ENCODE measurements around the gene FARP2.

FARP2 gene

DNA sequence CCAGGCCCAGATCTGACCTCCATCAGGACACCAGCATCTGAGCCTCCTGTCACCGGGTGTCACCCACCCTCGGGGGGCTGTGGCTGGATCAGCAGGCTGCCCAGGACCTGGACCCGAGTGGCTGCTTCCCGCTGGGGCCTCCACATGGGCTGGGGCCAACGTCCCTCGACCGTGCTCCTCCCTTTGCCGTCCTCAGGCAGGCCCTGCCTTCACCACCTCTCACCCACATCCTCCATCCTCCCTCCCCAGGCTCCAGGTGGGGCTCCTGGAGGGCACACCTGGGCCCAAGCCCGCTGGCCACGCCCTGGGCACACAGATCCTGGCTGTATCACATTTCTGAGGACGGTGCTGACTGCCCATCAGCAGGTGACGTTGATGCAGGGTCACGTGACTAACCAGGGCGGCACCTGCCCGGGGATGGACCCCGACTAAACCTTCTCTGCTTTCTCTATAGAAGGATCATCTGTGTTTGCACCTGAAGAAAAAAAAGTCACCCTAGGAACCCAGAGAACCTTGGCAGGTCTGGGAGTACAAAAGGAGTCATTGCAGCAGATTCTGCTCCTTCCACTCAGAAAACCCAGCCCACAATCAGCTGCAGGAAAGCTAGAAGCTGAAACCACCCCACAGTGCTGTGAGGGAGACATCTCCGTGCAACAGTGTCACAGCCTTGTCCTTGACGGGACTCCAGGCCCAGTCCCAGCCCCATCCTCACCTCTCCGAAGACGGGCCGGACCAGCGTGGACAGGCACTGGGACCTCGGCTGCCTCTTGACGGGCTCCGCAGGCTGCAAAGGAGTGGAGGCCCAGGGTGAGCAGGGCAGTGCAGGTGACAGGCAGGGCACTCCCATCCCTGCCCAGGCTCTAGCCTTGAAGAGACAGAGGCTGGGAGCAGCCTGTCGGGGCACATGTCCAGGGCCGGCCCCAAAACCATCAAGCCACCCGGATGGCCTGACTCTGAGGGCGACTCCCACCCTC lies 141.1 kb downstream of the FARP2 start:
- TF ChIP-seq, protein P1, sequence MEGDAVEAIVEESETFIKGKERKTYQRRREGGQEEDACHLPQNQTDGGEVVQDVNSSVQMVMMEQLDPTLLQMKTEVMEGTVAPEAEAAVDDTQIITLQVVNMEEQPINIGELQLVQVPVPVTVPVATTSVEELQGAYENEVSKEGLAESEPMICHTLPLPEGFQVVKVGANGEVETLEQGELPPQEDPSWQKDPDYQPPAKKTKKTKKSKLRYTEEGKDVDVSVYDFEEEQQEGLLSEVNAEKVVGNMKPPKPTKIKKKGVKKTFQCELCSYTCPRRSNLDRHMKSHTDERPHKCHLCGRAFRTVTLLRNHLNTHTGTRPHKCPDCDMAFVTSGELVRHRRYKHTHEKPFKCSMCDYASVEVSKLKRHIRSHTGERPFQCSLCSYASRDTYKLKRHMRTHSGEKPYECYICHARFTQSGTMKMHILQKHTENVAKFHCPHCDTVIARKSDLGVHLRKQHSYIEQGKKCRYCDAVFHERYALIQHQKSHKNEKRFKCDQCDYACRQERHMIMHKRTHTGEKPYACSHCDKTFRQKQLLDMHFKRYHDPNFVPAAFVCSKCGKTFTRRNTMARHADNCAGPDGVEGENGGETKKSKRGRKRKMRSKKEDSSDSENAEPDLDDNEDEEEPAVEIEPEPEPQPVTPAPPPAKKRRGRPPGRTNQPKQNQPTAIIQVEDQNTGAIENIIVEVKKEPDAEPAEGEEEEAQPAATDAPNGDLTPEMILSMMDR (conservative IDR thresholded peaks at IDR 0.05; ENCODE audit: low read depth, low read length): no peak
- DNase-seq (ENCODE audit: low read depth): no peak
- no peak overlapping the region for H3K4me3 ChIP-seq (ENCODE audit: low read length)

DNA sequence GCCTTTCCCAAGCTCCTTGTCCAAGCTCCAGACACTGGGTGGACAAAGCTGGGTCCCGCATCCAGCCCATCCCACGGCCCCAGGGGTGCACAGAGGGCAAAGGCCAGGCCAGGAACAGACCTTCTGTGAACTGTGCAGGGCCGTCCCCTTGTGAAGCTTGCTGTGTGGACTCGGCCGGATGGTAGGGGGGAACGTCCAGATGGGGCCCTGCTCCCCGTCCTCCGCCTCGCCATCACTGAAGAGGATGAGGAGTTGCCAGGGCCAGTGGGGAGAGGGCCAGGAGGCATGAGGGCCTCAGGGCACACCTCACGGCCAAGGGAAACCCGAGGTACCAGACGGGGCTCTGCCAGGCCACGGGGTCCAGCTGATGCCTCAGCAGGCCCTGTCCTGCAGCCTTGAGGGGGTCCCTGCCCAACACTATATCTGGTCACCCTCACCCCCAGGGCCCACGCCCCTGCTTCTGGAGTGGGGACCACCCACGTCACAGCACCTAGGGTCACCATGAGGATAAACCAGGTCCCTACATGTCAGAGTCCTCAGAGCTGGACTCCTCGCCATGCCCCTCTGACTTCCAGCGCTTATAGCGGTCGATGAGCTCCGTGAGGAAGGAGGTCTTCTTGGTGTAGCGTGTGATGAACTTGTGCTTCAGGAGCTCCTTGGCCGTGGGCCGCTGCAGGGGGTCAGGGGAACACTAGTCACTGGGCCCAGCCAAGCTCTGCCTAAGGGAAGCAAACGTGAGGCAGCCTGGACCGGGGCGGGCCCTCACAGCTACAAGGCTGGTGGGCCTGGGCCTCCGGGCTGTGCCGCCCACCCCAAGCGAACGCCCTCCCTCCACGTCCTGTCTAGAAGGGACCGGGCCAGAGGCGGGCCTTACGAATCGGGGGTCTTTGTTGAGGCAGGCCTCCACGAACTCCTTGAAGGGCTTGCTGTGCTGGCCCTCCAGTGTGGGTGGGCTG lies 142.3 kb downstream of the FARP2 start:
- TF ChIP-seq, protein P1 (conservative IDR thresholded peaks at IDR 0.05; ENCODE audit: low read depth, low read length): no peak

DNA sequence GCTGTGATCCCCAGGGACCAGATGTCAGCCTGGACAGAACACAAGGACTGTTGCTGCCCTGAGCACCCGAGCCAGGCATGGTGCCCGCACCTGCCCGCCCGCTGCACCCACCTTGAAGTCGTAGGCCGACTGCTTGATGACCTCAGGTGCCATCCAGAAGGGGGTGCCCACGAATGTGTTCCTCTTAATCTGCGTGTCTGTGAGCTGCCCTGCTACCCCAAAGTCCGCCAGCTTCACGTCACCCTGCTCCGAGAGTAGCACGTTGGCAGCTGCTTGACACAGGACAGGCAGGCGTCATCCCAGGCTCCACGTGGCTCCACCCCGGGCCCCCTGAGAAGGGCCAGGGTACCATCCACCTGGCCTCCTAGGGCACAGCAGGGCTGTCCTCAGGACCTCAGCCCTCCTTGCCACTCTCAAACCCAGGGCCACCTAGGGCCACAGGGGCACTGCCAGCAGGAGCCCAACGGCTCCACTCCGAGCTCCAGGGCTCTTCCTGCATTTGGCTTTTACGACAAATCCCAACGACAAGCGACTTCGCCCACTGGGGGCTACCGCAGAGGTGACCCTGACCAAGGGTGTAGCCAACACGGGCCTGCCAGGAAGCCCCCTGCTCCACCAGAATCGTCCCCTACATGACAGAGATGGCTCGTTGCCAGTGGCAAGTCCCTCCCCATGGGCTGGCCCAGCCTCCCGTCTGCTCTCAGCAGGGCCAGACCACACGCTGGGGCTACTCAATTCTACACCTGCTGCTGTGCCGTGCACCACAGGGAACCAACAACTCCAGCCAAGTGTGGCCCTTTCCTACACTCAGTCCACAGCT lies 143.3 kb downstream of the FARP2 start:
- no peak for DNase-seq (ENCODE audit: low read depth)
- TF ChIP-seq, protein P1 (conservative IDR thresholded peaks at IDR 0.05; ENCODE audit: low read depth, low read length): no peak
- H3K4me3 ChIP-seq (ENCODE audit: low read length): no peak overlapping the region

More for the DNA sequence above, 142.3 kb downstream of the FARP2 start:
- no peak for DNase-seq (ENCODE audit: low read depth)
- no peak overlapping the region for H3K4me3 ChIP-seq (ENCODE audit: low read length)

DNA sequence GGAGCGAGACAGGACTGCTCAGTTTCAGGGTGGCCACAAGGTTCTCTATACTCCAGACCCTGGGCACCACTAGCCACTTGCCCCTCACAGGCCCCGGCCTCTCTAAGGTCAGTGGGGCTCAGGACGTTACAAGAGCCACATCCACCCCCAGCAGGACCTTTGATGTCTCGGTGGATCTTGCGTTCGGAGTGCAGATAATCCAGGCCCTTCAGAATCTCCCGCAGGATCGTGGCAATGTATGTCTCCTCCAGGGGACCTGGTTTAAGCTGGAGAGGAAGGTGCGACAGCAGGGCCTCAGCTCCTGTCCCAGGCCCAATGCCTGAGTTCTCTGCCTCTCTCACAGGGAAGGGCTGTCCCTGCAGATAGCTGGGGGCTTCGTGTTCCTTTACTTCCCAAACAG lies 143.9 kb downstream of the FARP2 start:
- TF ChIP-seq, protein P1 (conservative IDR thresholded peaks at IDR 0.05; ENCODE audit: low read depth, low read length): no peak
- DNase-seq (ENCODE audit: low read depth): no peak

GRCh38 chr2:241500431-241500975 lies 144.4 kb downstream of the FARP2 start:
- no peak for DNase-seq (ENCODE audit: low read depth)
- TF ChIP-seq, protein P1 (conservative IDR thresholded peaks at IDR 0.05; ENCODE audit: low read depth, low read length): no peak
- no peak overlapping the region for H3K4me3 ChIP-seq (ENCODE audit: low read length)

More for the DNA sequence above, 143.9 kb downstream of the FARP2 start:
- no peak overlapping the region for H3K4me3 ChIP-seq (ENCODE audit: low read length)

GRCh38 chr2:241501099-241501541 lies 145.0 kb downstream of the FARP2 start:
- TF ChIP-seq, protein P1 (conservative IDR thresholded peaks at IDR 0.05; ENCODE audit: low read depth, low read length): no peak
- no peak overlapping the region for H3K4me3 ChIP-seq (ENCODE audit: low read length)
- no peak for DNase-seq (ENCODE audit: low read depth)

All from retinal pigment epithelial cell (primary cell).